SK-N-SH treated with all-trans-retinoic acid at 6 μM for 48 hours (cell line): ENCODE data around the gene ANXA10.

Source experiments
- ATAC-seq: fragments of 200-7000 bp; cut with Tn5 transposase; 3 replicates; pipeline ENCODE4 v1.9.1; 2020; ENCODE audit warnings: mild to moderate bottlenecking, moderate library complexity
- ARNTL ChIP-seq: fragments of 450-650 bp; formaldehyde crosslinking; IDR thresholded peaks from 2 replicates; pipeline ENCODE4 v1.5.0; 2020; ENCODE audit warnings: low read depth, mild to moderate bottlenecking, moderate library complexity, borderline replicate concordance
- BACH2 ChIP-seq: fragments of 250-450 bp; sonication (Bioruptor Pico); IDR thresholded peaks from 2 replicates; pipeline ENCODE4 v1.9.0; 2021; ENCODE audit warnings: mild to moderate bottlenecking, borderline replicate concordance
- CSDC2 ChIP-seq: fragments of 250-450 bp; sonication (Bioruptor Pico); IDR thresholded peaks from 2 replicates; pipeline ENCODE4 v1.5.0; 2020; ENCODE audit warnings: mild to moderate bottlenecking, moderate library complexity
- ESRRG ChIP-seq: fragments of 250-450 bp; sonication (Bioruptor Pico); IDR thresholded peaks from 2 replicates; pipeline ENCODE4 v1.6.1; 2021; ENCODE audit warnings: mild to moderate bottlenecking
- GLIS3 ChIP-seq: fragments of 250-450 bp; sonication (Bioruptor Pico); IDR thresholded peaks from 2 replicates; pipeline ENCODE4 v1.5.0; 2020; ENCODE audit warnings: mild to moderate bottlenecking, moderate library complexity
- ISL1 ChIP-seq: fragments of 250-450 bp; sonication (Bioruptor Pico); IDR thresholded peaks from 2 replicates; pipeline ENCODE4 v2.1.2; 2022; ENCODE audit warnings: mild to moderate bottlenecking, moderate library complexity
- OSR1 ChIP-seq: fragments of 250-450 bp; sonication (Bioruptor Pico); IDR thresholded peaks from 2 replicates; pipeline ENCODE4 v1.8.0; 2022; ENCODE audit warnings: moderate library complexity, mild to moderate bottlenecking, inconsistent platforms
- PPARA ChIP-seq: fragments of 250-450 bp; sonication (Bioruptor Pico); IDR thresholded peaks from 2 replicates; pipeline ENCODE4 v1.5.0; 2020; ENCODE audit warnings: mild to moderate bottlenecking, borderline replicate concordance
- RARB ChIP-seq: fragments of 250-450 bp; sonication (Bioruptor Pico); IDR thresholded peaks from 2 replicates; pipeline ENCODE4 v1.8.0; 2021; ENCODE audit warnings: mild to moderate bottlenecking, moderate library complexity
- SNAI2 ChIP-seq: fragments of 250-450 bp; sonication (Bioruptor Pico); IDR thresholded peaks from 2 replicates; pipeline ENCODE4 v1.5.0; 2020; ENCODE audit warnings: mild to moderate bottlenecking, moderate library complexity
- TCF4 ChIP-seq: fragments of 250-450 bp; sonication (Bioruptor Pico); IDR thresholded peaks from 2 replicates; pipeline ENCODE4 v1.8.0; 2021; ENCODE audit warnings: mild to moderate bottlenecking, moderate library complexity, borderline replicate concordance
- TOX ChIP-seq: fragments of 250-450 bp; sonication (Bioruptor Pico); IDR thresholded peaks from 2 replicates; pipeline ENCODE4 v1.8.0; 2021; ENCODE audit warnings: mild to moderate bottlenecking, moderate library complexity, borderline replicate concordance
- TSHZ2 ChIP-seq: fragments of 250-450 bp; sonication (Bioruptor Pico); IDR thresholded peaks from 2 replicates; pipeline ENCODE4 v1.5.0; 2020; ENCODE audit warnings: mild to moderate bottlenecking, moderate library complexity
- ZC3H10 ChIP-seq: fragments of 250-450 bp; sonication (Bioruptor Pico); IDR thresholded peaks from 2 replicates; pipeline ENCODE4 v1.5.1; 2021; ENCODE audit warnings: mild to moderate bottlenecking, moderate library complexity
- ZFP3 ChIP-seq: fragments of 250-450 bp; sonication (Bioruptor Pico); IDR thresholded peaks from 2 replicates; pipeline ENCODE4 v1.5.0; 2020; ENCODE audit warnings: mild to moderate bottlenecking, moderate library complexity
- ZFP30 ChIP-seq: fragments of 450-650 bp; formaldehyde crosslinking; IDR thresholded peaks from 2 replicates; pipeline ENCODE4 v1.5.0; 2022; ENCODE audit warnings: mild to moderate bottlenecking, moderate library complexity
- ZNF70 ChIP-seq: fragments of 450-650 bp; formaldehyde crosslinking; IDR thresholded peaks from 2 replicates; pipeline ENCODE4 v1.5.0; 2020; ENCODE audit warnings: mild to moderate bottlenecking, moderate library complexity
- ZNF8 ChIP-seq: fragments of 450-650 bp; formaldehyde crosslinking; IDR thresholded peaks from 2 replicates; pipeline ENCODE4 v1.5.0; 2020; ENCODE audit warnings: mild to moderate bottlenecking, moderate library complexity
- TF ChIP-seq, protein P1 (sequence below): fragments of 250-450 bp; sonication (Bioruptor Pico); IDR thresholded peaks from 2 replicates; pipeline ENCODE4 v1.5.1; 2020; ENCODE audit warnings: low read depth, mild to moderate bottlenecking, moderate library complexity
- TF ChIP-seq, protein P2 (sequence below): fragments of 250-450 bp; sonication (Bioruptor Pico); IDR thresholded peaks from 2 replicates; pipeline ENCODE4 v1.8.0; 2021; ENCODE audit warnings: low read depth, mild to moderate bottlenecking, moderate library complexity, borderline replicate concordance
- TF ChIP-seq, protein P3 (sequence below): fragments of 250-450 bp; sonication (Bioruptor Pico); IDR thresholded peaks from 2 replicates; pipeline ENCODE4 v1.8.0; 2020; ENCODE audit warnings: mild to moderate bottlenecking, moderate library complexity, borderline replicate concordance

ANXA10 gene

DNA sequence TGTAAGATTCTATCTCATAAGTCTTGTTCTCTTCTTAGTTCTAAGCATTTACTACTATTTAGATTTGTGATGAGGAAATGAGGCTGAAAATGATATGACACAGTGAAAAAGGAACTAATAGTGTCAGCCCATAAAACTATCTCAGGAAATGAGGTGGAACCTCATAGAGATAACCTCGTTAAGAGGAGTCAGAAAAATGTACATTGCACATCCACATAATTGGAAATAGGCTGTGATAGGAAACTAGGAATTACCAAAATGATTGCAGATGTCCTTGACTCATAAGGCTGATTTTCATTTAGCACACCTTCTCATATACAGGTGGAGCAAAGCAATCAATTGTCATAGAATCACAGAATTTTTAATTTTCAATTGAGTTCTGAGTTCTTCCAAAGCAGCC is 26.8 kb downstream of the ANXA10 start (continued):
- TF ChIP-seq TSHZ2 (CRISPR knock-in tag) = no peak
- TF ChIP-seq OSR1 = no peak
- no peak for TF ChIP-seq CSDC2 (CRISPR knock-in tag)
- no peak for TF ChIP-seq GLIS3 (CRISPR knock-in tag)
- TF ChIP-seq, protein P1, sequence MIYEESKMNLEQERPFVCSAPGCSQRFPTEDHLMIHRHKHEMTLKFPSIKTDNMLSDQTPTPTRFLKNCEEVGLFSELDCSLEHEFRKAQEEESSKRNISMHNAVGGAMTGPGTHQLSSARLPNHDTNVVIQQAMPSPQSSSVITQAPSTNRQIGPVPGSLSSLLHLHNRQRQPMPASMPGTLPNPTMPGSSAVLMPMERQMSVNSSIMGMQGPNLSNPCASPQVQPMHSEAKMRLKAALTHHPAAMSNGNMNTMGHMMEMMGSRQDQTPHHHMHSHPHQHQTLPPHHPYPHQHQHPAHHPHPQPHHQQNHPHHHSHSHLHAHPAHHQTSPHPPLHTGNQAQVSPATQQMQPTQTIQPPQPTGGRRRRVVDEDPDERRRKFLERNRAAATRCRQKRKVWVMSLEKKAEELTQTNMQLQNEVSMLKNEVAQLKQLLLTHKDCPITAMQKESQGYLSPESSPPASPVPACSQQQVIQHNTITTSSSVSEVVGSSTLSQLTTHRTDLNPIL (CRISPR knock-in tag) = no peak
- TF ChIP-seq PPARA (CRISPR knock-in tag) = no peak
- no peak for TF ChIP-seq ZFP3 (CRISPR knock-in tag)
- TF ChIP-seq ZC3H10 (CRISPR knock-in tag) = no peak
- no peak for TF ChIP-seq ESRRG (CRISPR knock-in tag)
- no peak for TF ChIP-seq ZFP30 (CRISPR knock-in tag)
- TF ChIP-seq RARB (CRISPR knock-in tag) = no peak

GRCh38 chr4:168119890-168120289 is 27.6 kb downstream of the ANXA10 start:
- TF ChIP-seq ZFP30 (CRISPR knock-in tag) = no peak
- no peak for TF ChIP-seq ZFP3 (CRISPR knock-in tag)
- TF ChIP-seq TSHZ2 (CRISPR knock-in tag) = no peak
- no peak for TF ChIP-seq SNAI2 (CRISPR knock-in tag)
- no peak for TF ChIP-seq BACH2
- no peak for TF ChIP-seq PPARA (CRISPR knock-in tag)
- no peak for TF ChIP-seq ARNTL (CRISPR knock-in tag)
- TF ChIP-seq ZNF70 (CRISPR knock-in tag) = no peak
- no peak for TF ChIP-seq TOX (CRISPR knock-in tag)
- TF ChIP-seq, protein P2, sequence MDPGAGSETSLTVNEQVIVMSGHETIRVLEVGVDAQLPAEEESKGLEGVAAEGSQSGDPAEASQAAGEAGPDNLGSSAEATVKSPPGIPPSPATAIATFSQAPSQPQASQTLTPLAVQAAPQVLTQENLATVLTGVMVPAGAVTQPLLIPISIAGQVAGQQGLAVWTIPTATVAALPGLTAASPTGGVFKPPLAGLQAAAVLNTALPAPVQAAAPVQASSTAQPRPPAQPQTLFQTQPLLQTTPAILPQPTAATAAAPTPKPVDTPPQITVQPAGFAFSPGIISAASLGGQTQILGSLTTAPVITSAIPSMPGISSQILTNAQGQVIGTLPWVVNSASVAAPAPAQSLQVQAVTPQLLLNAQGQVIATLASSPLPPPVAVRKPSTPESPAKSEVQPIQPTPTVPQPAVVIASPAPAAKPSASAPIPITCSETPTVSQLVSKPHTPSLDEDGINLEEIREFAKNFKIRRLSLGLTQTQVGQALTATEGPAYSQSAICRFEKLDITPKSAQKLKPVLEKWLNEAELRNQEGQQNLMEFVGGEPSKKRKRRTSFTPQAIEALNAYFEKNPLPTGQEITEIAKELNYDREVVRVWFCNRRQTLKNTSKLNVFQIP (CRISPR knock-in tag) = no peak
- no peak for TF ChIP-seq RARB (CRISPR knock-in tag)
- no peak for TF ChIP-seq OSR1
- no peak for TF ChIP-seq ZNF8 (CRISPR knock-in tag)
- no peak for TF ChIP-seq ISL1 (CRISPR knock-in tag)
- TF ChIP-seq, protein P3, sequence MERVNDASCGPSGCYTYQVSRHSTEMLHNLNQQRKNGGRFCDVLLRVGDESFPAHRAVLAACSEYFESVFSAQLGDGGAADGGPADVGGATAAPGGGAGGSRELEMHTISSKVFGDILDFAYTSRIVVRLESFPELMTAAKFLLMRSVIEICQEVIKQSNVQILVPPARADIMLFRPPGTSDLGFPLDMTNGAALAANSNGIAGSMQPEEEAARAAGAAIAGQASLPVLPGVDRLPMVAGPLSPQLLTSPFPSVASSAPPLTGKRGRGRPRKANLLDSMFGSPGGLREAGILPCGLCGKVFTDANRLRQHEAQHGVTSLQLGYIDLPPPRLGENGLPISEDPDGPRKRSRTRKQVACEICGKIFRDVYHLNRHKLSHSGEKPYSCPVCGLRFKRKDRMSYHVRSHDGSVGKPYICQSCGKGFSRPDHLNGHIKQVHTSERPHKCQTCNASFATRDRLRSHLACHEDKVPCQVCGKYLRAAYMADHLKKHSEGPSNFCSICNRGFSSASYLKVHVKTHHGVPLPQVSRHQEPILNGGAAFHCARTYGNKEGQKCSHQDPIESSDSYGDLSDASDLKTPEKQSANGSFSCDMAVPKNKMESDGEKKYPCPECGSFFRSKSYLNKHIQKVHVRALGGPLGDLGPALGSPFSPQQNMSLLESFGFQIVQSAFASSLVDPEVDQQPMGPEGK (CRISPR knock-in tag) = no peak
- TF ChIP-seq, protein P1 (CRISPR knock-in tag) = no peak
- TF ChIP-seq TCF4 (CRISPR knock-in tag) = no peak
- TF ChIP-seq ZC3H10 (CRISPR knock-in tag) = no peak
- TF ChIP-seq CSDC2 (CRISPR knock-in tag) = no peak
- ATAC-seq = no peak
